Thyroid gland (tissue), 4 donors: Measurements from ENCODE around the gene GRN. TPM values are rescaled to one million over a fixed set of nuclear protein-coding genes. Genes with fewer than 3 reads are reported as not detected.

Source experiments
- DNase-seq, 2 donors: peaks; one replicate each; pipeline ENCODE4 v3.0.0-alpha.2; 2019
- H3K27ac ChIP-seq, 3 donors: fragments of 200-600 bp; sonication (generic); 1 replicate in 2 of 3; 2 replicates in 1 of 3; pipeline ENCODE4 v1.5.1; 2016 to 2019; ENCODE audit warnings: mild to moderate bottlenecking in 1 of 3, moderate library complexity in 1 of 3
- H3K27me3 ChIP-seq: fragments of 200-600 bp; sonication (generic); one replicate; pipeline ENCODE4 v1.5.1; 2019
- H3K36me3 ChIP-seq, 2 donors: fragments of 200-600 bp; sonication (generic); one replicate each; pipeline ENCODE4 v1.5.1; 2016 to 2019
- H3K4me1 ChIP-seq, 2 donors: fragments of 200-600 bp; sonication (generic); one replicate each; pipeline ENCODE4 v1.5.1; 2017 to 2019
- H3K4me3 ChIP-seq, 3 donors: fragments of 200-600 bp; sonication (generic); replicated peaks in 1 of 3; 1 replicate in 2 of 3; 2 replicates in 1 of 3; pipeline ENCODE4 v1.5.1; 2016; ENCODE audit warnings: mild to moderate bottlenecking in 1 of 3
- H3K9me3 ChIP-seq: fragments of 200-600 bp; sonication (generic); one replicate; pipeline ENCODE4 v1.5.1; 2017
- POLR2A ChIP-seq, 2 donors: fragments of 450-650 bp; IDR thresholded peaks; one replicate each; pipeline ENCODE4 v1.6.1; 2017; ENCODE audit warnings: antibody characterized with exemption in 2 of 2, mild to moderate bottlenecking in 2 of 2, moderate library complexity in 1 of 2
- WGBS, 2 donors: methylation state at CpG; one replicate each; pipeline ENCODE4 v1.1.5; 2017; 5-methylcytosine and 5-hydroxymethylcytosine counted together
- intact Hi-C: fragments of 100-400 bp; cut with DNase I; formaldehyde crosslinking; loops from one replicate; pipeline ENCODE4 v1.15.1; 2023
- total RNA-seq, 4 donors: library from RNA; depleted of rRNA; stranded (reverse); fragments of >200 nt; gene quantifications; one replicate each; pipeline ENCODE4 v1.2.3, GENCODE V29; 2016
- TF ChIP-seq, protein P1 (sequence below), 6 experiments: fragments of 200-600 bp in 3 of 6; fragments of 450-650 bp in 3 of 6; sonication (generic) in 3 of 6; IDR thresholded peaks; one replicate each; pipeline ENCODE4 v1.5.1; 2016 to 2019; ENCODE audit warnings: antibody characterized with exemption in 6 of 6, mild to moderate bottlenecking in 2 of 6, inconsistent platforms in 1 of 6, moderate library complexity in 1 of 6

GRN gene
- total RNA-seq, 4 donors from 2014 or later: 259 to 292 (median 264) TPM

DNA sequence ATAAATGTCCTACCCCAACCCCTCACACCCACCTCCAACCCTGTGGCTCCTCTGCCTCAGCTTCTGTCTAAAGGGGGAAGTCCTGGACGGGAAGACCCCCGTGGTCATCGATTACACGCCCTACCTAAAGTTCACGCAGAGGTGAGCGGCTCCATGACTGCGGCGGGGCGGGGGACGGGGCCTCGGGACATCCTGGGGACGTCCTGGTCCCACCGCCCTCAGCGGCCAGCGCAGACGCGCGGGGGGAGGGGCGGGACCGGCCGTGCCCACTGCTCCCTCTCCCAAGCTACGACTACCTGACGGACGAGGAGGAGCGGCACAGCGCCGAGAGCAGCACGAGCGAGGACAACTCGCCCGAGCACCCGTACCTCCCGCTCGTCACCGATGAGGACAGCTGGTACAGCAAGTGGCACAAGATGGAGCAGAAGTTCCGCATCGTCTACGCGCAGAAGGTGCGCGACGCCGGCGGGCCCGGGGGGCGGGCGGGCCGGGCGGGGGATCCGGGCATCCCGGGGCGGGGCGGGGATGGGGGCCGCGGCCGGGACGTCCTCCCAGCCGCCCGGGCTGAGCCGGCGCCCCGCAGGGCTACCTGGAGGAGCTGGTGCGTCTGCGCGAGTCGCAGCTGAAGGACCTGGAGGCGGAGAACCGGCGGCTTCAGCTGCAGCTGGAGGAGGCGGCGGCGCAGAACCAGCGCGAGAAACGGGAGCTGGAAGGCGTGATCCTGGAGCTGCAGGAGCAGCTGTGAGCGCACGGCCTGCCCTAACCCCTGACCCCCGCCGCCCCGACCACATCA is 30.0 kb upstream of the GRN start:
- no peaks in the 10 kb centered on the region for H3K9me3 ChIP-seq
- peak; percentile 72 to 73 for DNase-seq
- H3K27me3 ChIP-seq: no peaks in the 10 kb centered on the region
- H3K4me3 ChIP-seq: peak overlapping the region in 1 of 3 donors; percentile 14
- no peak for TF ChIP-seq POLR2A (IDR thresholded peaks at IDR 0.05)
- TF ChIP-seq, protein P1, sequence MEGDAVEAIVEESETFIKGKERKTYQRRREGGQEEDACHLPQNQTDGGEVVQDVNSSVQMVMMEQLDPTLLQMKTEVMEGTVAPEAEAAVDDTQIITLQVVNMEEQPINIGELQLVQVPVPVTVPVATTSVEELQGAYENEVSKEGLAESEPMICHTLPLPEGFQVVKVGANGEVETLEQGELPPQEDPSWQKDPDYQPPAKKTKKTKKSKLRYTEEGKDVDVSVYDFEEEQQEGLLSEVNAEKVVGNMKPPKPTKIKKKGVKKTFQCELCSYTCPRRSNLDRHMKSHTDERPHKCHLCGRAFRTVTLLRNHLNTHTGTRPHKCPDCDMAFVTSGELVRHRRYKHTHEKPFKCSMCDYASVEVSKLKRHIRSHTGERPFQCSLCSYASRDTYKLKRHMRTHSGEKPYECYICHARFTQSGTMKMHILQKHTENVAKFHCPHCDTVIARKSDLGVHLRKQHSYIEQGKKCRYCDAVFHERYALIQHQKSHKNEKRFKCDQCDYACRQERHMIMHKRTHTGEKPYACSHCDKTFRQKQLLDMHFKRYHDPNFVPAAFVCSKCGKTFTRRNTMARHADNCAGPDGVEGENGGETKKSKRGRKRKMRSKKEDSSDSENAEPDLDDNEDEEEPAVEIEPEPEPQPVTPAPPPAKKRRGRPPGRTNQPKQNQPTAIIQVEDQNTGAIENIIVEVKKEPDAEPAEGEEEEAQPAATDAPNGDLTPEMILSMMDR (IDR thresholded peaks at IDR 0.05): no peak
- intact Hi-C loops: no loop called here
- 3 to 11% methylated on average over 8 of the region's 81 CpGs for WGBS, 2 donors
- H3K4me1 ChIP-seq: peaks cover 0 to 17% of the 10 kb centered on the region in 2 donors
- H3K27ac ChIP-seq: no peak overlapping the region
- peaks cover 6 to 8% of the 10 kb centered on the region in 2 donors for H3K36me3 ChIP-seq

DNA sequence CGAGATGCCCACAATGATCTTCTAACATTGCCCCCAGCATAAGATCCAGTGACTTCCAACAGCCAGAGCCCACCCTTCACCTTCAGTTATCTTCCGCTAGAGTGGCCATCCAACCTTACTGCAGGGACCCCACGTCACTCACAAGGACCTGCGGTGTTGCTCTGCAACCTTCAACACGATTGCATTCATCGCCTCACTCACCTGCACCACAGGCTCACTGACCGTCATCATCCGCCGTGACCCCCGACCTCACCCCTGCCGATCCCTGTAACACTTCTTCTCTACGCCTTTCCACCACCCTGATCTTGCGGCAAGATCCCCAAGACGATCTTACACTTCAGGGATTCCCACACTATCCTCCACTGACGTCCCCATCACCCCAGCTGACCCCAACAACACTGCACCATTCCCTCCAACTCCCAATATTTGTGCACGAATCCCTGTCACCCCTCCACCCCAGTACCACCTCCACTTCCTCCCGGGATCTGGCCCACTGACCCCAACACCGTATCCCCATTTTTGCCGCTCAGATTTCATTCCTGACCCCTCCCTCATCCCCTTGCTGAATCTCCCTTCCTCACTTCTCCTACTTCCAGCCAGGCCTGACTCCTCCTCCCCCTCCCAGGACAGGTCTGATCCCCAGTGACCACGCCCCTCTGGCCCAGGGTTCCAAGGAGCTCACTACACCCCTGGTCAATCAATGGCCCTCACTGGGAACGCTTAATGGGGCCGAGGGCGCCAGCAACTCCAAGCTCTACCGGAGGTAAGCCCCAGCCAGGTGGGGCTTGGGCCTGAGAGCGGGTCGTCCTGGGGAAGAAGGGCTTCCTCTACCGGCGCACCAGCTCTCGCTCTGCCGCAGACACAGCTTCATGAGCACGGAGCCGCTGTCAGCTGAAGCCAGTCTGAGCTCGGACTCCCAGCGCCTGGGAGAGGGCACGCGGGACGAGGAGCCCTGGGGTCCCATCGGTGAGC is 29.1 kb upstream of the GRN start:
- H3K27me3 ChIP-seq: no peaks in the 10 kb centered on the region
- DNase-seq: peak; percentile 21 to 23
- no peaks in the 10 kb centered on the region for H3K9me3 ChIP-seq
- H3K4me1 ChIP-seq: peaks cover 0 to 17% of the 10 kb centered on the region in 2 donors
- H3K27ac ChIP-seq: no peak overlapping the region
- H3K4me3 ChIP-seq: no peak overlapping the region
- H3K36me3 ChIP-seq: peaks cover 16 to 18% of the 10 kb centered on the region in 2 donors
- TF ChIP-seq, protein P1 (IDR thresholded peaks at IDR 0.05): no peak
- no peak for TF ChIP-seq POLR2A (IDR thresholded peaks at IDR 0.05)
- intact Hi-C loops: no loop called here
- WGBS, 2 donors: 6 to 9% methylated on average over 33 to 38 of the region's 38 CpGs

- TF ChIP-seq, protein P1 (IDR thresholded peaks at IDR 0.05): no peak
- no peak for TF ChIP-seq POLR2A (IDR thresholded peaks at IDR 0.05)
- Histone ChIP-seq H3K4me3 (no peak overlapping the region), H3K27me3 (no peaks in the 10 kb centered on the region), H3K9me3 (no peaks in the 10 kb centered on the region), H3K4me1 (peaks cover 0 to 17% of the 10 kb centered on the region in 2 donors), H3K27ac (no peak overlapping the region), H3K36me3 (peaks cover 28 to 29% of the 10 kb centered on the region in 2 donors)
- no peak for DNase-seq
- 87 to 93% methylated on average over 5 to 6 of the region's 6 CpGs for WGBS, 2 donors
- intact Hi-C loops: no loop called here
Measured at GRCh38 chr17:44317545-44317944, 27.6 kb upstream of the GRN start.

DNA sequence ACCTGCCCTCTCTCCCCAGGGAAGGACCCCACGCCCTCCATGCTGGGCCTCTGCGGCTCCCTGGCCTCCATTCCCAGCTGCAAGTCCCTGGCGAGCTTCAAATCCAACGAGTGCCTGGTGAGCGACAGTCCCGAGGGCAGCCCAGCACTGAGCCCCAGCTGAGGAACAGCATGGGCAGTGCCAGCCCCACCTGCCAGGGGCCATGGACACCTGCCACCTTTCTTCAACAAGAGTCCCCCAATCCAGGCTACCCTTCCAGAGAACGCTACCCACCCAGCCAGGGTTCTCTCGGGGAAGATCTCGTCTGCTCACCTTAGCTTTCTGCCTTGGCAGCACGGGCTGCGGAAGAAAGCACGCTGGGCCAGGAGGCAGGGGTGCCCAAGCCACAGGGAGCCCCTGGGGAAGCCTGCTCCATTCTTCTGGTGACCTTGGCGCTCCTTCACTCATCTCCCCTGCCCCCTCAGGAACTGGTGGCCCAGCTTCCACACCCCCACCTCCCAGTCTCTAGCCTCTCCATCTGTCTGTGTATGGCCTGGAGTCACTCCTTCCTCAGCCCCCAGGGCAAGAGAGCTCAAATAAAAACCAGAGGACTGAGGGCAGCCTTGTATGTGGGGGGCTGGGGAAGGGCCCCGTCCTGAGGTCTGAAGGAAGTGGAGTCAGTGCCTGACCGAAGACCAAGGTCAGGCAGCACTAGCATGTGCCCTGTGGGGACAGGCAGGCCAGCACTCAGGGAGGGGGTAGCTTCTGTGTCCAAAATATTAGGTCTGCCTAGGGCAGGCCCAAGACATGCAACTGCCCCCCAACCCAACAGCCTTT is 26.8 kb upstream of the GRN start:
- Histone ChIP-seq H3K4me1 (peaks cover 4 to 24% of the 10 kb centered on the region in 2 donors), H3K27me3 (no peaks in the 10 kb centered on the region), H3K36me3 (peaks cover 28 to 29% of the 10 kb centered on the region in 2 donors), H3K9me3 (no peaks in the 10 kb centered on the region), H3K27ac (no peak overlapping the region), H3K4me3 (no peak overlapping the region)
- no peak for DNase-seq
- TF ChIP-seq, protein P1 (IDR thresholded peaks at IDR 0.05): no peak
- TF ChIP-seq POLR2A (IDR thresholded peaks at IDR 0.05): no peak
- 87 to 95% methylated on average over 10 to 14 of the region's 15 CpGs for WGBS, 2 donors
- intact Hi-C loops: no loop called here
